Measurements from ENCODE around the gene THRAP3.
"Not testable (repeated sequence)": the region's sequence is repeated elsewhere in the genome, so short reads cannot be mapped to it uniquely, and the experiment has no call there.

THRAP3 gene

DNA sequence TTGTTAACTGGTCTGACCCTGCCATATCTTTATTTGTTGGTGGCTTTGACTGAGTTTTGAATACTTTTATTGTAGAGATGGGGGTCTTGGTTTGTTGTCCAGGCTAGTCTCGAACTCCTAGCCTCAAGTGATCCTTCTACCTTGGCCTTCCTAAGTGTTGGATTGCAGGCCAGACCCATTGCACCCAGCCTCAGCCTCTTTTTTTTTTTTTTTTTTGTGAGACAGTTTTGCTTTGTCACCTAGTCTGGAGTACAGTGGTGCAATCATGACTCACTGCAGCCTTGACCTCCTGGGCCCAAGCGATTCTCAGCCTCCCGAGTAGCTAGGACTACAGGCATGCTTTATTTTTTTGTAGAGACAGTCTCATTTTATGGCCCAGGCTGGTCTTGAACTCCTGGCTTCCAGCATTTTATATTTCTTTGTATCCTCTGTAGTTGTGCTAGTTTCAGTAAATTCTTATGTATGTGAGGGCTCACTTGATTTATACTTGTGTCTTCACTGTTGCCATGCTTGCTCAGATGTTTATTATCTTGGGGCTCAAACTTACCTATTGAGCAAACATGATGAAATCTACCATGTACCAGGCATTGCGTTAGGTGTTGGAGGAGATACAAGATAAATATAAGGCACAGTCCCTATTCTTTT lies 24.1 kb downstream of the THRAP3 start:
- Histone ChIP-seq H3K27ac (ENCODE audit: insufficient read depth, low read depth, low read length, poor library complexity, severe bottlenecking) (no peak overlapping the region), H3K4me3 (ENCODE audit: insufficient read depth, low read depth, low read length) (no peak overlapping the region), H3K4me1 (ENCODE audit: control insufficient read depth, insufficient read depth, low read length) (no peaks in the 10 kb centered on the region), H3K9me3 (ENCODE audit: control insufficient read depth, low read length) (no peaks in the 10 kb centered on the region), H3K36me3 (ENCODE audit: control insufficient read depth, insufficient read depth, low read length) (peaks cover 3% of the 10 kb centered on the region), H3K27me3 (ENCODE audit: control insufficient read depth, insufficient read depth, low read length, poor library complexity, severe bottlenecking) (no peaks in the 10 kb centered on the region)
- 92 to 95% methylated on average over 3 to 4 of the region's 4 CpGs for WGBS, 2 experiments

DNA sequence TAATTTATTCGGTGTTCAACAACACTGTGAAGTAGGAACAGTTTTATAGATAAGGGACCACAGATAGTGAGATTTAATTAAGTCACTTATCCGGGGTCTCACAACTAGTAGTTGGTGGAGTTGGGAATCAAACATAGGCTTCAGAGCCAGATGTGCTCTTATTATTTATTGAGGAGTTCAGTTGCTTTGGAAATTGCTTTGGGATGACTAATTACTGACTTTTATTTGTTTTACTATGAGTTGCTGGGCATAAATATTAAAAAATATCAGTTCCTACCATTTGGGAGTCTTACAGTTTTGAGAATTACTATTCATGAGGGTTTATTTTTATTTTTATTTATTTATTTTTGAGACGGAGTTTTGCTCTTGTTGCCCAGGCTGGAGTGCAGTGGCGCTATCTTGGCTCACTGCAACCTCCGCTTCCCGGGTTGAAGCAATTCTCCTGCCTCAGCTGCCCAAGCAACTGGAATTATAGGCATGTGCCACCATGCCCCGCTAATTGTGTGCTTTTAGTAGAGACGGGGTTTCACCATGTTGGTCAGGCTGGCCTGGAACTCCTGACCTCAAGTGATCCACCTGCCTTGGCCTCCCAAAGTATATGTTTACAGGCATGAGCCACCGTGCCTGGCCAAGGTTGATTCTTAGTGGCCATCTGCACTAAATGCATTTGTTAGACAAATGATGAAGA lies 27.7 kb downstream of the THRAP3 start:
- Histone ChIP-seq H3K36me3 (ENCODE audit: control insufficient read depth, insufficient read depth, low read length) (no peaks in the 10 kb centered on the region), H3K4me1 (ENCODE audit: control insufficient read depth, insufficient read depth, low read length) (no peaks in the 10 kb centered on the region), H3K9me3 (ENCODE audit: control insufficient read depth, low read length) (no peaks in the 10 kb centered on the region), H3K27me3 (ENCODE audit: control insufficient read depth, insufficient read depth, low read length, poor library complexity, severe bottlenecking) (no peaks in the 10 kb centered on the region), H3K27ac (ENCODE audit: insufficient read depth, low read depth, low read length, poor library complexity, severe bottlenecking) (no peak overlapping the region), H3K4me3 (ENCODE audit: insufficient read depth, low read depth, low read length) (no peak overlapping the region)
- WGBS, 2 experiments, result 94 to 95% methylated on average over 9 of the region's 9 CpGs

DNA sequence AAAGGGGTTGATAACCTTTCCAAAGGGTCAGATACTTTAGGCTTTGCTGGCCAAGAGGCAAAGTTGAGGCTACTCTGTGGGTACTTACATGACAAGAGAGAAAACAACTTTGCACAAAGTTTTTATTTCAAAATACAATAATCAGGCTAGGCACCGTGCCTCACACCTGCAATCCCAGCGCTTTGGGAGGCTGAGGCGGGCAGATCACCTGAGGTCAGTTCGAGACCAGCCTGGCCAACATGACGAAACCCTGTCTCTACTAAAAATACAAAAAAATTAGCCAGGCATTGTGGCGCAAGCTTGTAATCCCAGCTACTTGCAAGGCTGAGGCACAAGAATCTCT lies 28.2 kb downstream of the THRAP3 start:
- H3K36me3 ChIP-seq (ENCODE audit: control insufficient read depth, insufficient read depth, low read length); H3K4me1 ChIP-seq (ENCODE audit: control insufficient read depth, insufficient read depth, low read length); H3K27me3 ChIP-seq (ENCODE audit: control insufficient read depth, insufficient read depth, low read length, poor library complexity, severe bottlenecking); H3K27ac ChIP-seq (ENCODE audit: insufficient read depth, low read depth, low read length, poor library complexity, severe bottlenecking); H3K4me3 ChIP-seq (ENCODE audit: insufficient read depth, low read depth, low read length); H3K9me3 ChIP-seq (ENCODE audit: control insufficient read depth, low read length): not testable (repeated sequence)
- 91 to 95% methylated on average over 6 of the region's 6 CpGs for WGBS, 2 experiments

DNA sequence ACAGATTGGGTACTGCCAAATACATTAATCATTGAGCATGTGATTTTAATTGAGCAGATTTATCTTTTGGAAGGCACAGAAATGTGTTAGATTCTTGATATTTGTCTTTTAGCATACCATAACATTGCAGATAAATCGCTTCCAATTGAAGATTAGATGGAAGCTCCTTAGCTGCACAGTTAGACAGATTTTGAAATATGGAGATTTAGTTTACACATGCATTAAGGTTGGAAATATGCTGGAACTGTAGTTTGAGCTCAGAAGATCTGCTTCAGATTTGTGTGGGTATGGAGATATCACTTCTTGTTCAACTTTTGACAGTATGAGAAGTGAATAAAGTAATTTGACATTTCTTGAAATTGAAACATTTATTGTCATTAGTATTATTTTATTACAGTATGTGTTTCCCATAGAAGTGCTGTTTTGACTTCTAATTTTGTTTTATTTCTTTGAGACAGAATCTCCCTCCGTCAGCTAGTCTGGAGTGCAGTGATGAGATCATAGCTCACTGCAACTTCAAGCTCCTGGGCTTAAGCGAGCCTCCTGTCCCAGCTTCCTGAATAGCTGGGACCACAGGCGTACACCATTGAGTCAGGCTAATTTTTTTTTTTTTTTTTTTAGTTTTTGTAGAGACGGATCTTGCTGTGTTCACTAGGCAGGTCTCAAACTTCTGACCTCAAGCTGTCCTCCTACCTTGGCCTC lies 29.1 kb downstream of the THRAP3 start:
- Histone ChIP-seq H3K4me3 (ENCODE audit: insufficient read depth, low read depth, low read length) (no peak overlapping the region), H3K27ac (ENCODE audit: insufficient read depth, low read depth, low read length, poor library complexity, severe bottlenecking) (no peak overlapping the region), H3K27me3 (ENCODE audit: control insufficient read depth, insufficient read depth, low read length, poor library complexity, severe bottlenecking) (no peaks in the 10 kb centered on the region), H3K36me3 (ENCODE audit: control insufficient read depth, insufficient read depth, low read length) (no peaks in the 10 kb centered on the region), H3K9me3 (ENCODE audit: control insufficient read depth, low read length) (no peaks in the 10 kb centered on the region), H3K4me1 (ENCODE audit: control insufficient read depth, insufficient read depth, low read length) (no peaks in the 10 kb centered on the region)
- WGBS, 2 experiments, result 92 to 100% methylated on average over 4 to 5 of the region's 5 CpGs

DNA sequence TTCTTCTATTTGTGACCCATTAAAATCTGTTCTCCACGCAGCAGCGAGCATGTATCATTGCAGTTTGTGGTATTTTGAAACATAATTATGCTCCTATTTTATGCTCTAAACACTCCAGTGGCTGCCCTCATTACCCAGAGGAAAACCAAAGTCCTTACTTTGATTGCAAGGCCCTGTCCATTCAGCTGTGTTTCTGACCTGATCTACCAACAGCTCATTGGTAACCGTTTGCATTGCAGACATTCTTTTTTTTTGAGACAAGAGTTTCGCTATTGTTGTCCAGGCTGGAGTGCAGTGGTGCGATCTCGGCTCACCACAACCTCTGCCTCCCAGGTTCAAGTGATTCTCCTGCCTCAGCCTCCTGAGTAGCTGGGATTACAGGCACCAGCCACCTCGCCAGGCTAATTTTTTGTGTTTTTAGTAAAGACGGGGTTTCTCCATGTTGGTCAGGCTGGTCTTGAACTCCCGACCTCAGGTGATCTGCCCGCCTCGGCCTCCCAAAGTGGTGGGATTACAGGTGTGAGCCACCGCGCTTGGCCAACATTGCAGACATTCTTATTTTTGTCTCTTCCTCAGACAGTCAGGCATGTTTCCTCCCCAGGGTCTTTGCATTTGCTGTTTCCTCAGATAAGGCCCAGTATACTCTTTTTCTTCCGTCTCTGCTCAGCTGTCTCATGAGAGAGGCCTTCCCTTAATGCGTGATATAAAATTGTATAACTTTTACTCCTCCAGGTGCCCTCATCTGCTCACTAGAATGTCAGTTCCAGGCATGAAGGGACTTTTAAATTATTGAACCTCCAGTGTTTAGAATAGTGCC lies 32.5 kb downstream of the THRAP3 start:
- H3K4me1 ChIP-seq (ENCODE audit: control insufficient read depth, insufficient read depth, low read length), result no peaks in the 10 kb centered on the region
- peaks cover 5% of the 10 kb centered on the region for H3K36me3 ChIP-seq (ENCODE audit: control insufficient read depth, insufficient read depth, low read length)
- no peak overlapping the region for H3K4me3 ChIP-seq (ENCODE audit: insufficient read depth, low read depth, low read length)
- H3K27ac ChIP-seq (ENCODE audit: insufficient read depth, low read depth, low read length, poor library complexity, severe bottlenecking), result no peak overlapping the region
- H3K9me3 ChIP-seq (ENCODE audit: control insufficient read depth, low read length), result no peaks in the 10 kb centered on the region
- 81% methylated on average over 15 of the region's 15 CpGs for WGBS, 2 experiments
- no peaks in the 10 kb centered on the region for H3K27me3 ChIP-seq (ENCODE audit: control insufficient read depth, insufficient read depth, low read length, poor library complexity, severe bottlenecking)

DNA sequence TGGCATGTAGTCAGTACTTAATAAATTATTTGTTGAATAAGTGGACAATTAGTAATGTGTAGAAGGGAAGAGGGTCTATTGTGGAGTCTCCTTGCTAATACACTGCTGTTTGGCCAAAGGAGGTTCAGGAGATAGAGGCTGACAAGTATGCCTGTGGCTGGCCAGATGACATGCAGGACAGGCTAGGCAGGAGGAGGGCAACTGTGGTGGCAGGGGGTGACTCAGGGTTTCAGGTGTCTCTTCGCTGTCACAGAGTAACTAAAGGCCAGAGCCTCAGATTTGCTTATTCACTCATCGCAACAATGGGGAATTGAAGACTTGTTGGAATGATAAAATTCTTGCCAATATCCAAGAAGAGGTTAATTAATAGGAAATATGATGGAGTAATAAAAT lies 33.1 kb downstream of the THRAP3 start:
- Histone ChIP-seq H3K27me3 (ENCODE audit: control insufficient read depth, insufficient read depth, low read length, poor library complexity, severe bottlenecking) (no peaks in the 10 kb centered on the region), H3K4me3 (ENCODE audit: insufficient read depth, low read depth, low read length) (no peak overlapping the region), H3K36me3 (ENCODE audit: control insufficient read depth, insufficient read depth, low read length) (peaks cover 5% of the 10 kb centered on the region), H3K27ac (ENCODE audit: insufficient read depth, low read depth, low read length, poor library complexity, severe bottlenecking) (no peak overlapping the region), H3K4me1 (ENCODE audit: control insufficient read depth, insufficient read depth, low read length) (no peaks in the 10 kb centered on the region), H3K9me3 (ENCODE audit: control insufficient read depth, low read length) (no peaks in the 10 kb centered on the region)
- WGBS, 2 experiments, result 95% methylated on average over 2 of the region's 2 CpGs

DNA sequence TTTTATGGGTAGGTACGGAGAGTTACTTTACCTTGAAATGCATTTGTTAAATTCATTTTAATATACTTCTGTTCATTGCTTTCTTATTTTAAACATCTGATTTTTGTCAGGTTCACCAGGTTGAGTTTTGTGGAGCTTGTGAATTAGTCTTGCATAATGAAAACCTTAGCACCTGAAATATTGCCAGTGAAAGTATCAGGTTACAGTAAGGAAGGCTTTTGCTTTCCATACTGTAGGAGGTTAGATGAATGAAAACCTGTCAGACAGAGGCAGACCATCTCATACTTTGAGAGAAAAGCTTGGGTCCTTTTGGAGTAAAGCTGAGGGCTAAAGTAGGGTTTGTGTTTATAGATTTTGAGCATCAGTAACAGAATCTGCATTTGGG lies 34.7 kb downstream of the THRAP3 start:
- no peak overlapping the region for H3K27ac ChIP-seq (ENCODE audit: insufficient read depth, low read depth, low read length, poor library complexity, severe bottlenecking)

DNA sequence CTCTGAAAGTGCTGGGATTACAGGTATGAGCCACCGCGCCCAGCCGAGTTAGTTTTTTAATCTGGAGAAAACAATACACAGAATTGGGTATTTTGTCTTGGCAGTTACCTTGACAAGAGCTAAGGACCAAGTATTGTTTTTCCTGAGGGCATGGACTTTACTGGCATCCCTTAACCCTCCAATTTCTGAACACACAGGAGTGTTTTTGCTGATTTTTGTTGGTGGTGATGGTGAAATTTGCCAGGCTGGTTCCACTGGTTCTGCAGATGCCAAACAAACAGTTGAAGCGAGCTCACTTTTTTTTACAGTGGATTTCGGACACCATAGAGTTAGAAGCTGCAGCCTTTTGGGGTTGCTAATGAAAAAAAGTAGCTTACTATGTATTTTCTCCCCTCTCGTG lies 44.7 kb downstream of the THRAP3 start:
- Histone ChIP-seq H3K36me3 (ENCODE audit: control insufficient read depth, insufficient read depth, low read length) (no peaks in the 10 kb centered on the region), H3K9me3 (ENCODE audit: control insufficient read depth, low read length) (no peaks in the 10 kb centered on the region), H3K4me1 (ENCODE audit: control insufficient read depth, insufficient read depth, low read length) (no peaks in the 10 kb centered on the region), H3K27me3 (ENCODE audit: control insufficient read depth, insufficient read depth, low read length, poor library complexity, severe bottlenecking) (no peaks in the 10 kb centered on the region), H3K4me3 (ENCODE audit: insufficient read depth, low read depth, low read length) (no peak overlapping the region), H3K27ac (ENCODE audit: insufficient read depth, low read depth, low read length, poor library complexity, severe bottlenecking) (no peak overlapping the region)
- WGBS, 2 experiments, result 94 to 95% methylated on average over 6 of the region's 6 CpGs

More for the DNA sequence above, 34.7 kb downstream of the THRAP3 start:
- no peak overlapping the region for H3K4me3 ChIP-seq (ENCODE audit: insufficient read depth, low read depth, low read length)
- H3K4me1 ChIP-seq (ENCODE audit: control insufficient read depth, insufficient read depth, low read length), result no peaks in the 10 kb centered on the region
- no peaks in the 10 kb centered on the region for H3K27me3 ChIP-seq (ENCODE audit: control insufficient read depth, insufficient read depth, low read length, poor library complexity, severe bottlenecking)
- H3K36me3 ChIP-seq (ENCODE audit: control insufficient read depth, insufficient read depth, low read length), result peaks cover 5% of the 10 kb centered on the region
- WGBS, 2 experiments, result 100% methylated on average over 1 of the region's 1 CpG; no CpG with 5 or more reads in 1 of the 2 experiments
- H3K9me3 ChIP-seq (ENCODE audit: control insufficient read depth, low read length), result no peaks in the 10 kb centered on the region

DNA sequence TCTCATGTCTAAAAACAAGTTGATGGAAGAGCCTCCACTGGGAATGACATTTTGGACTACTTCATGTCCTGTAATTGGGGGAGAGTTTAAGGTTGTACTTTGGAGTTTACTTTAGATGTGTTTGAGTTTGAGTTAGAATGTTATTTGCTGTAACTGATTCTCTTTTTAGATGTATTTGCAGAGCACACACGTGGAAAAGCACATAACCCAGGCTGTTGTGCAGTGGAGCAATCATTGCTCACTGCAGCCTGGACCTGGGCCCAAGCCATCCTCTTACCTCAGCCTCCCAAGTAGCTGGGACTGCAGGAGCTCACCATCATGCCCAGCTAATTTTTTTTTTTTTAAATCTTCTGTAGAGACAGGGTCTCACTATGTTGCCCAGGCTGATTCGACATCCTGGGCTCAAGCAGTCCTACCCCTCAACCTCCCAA lies 45.2 kb downstream of the THRAP3 start:
- 93 to 95% methylated on average over 2 of the region's 2 CpGs for WGBS, 2 experiments
- no peaks in the 10 kb centered on the region for H3K9me3 ChIP-seq (ENCODE audit: control insufficient read depth, low read length)
- no peaks in the 10 kb centered on the region for H3K36me3 ChIP-seq (ENCODE audit: control insufficient read depth, insufficient read depth, low read length)
- no peaks in the 10 kb centered on the region for H3K27me3 ChIP-seq (ENCODE audit: control insufficient read depth, insufficient read depth, low read length, poor library complexity, severe bottlenecking)
- no peak overlapping the region for H3K4me3 ChIP-seq (ENCODE audit: insufficient read depth, low read depth, low read length)
- no peak overlapping the region for H3K27ac ChIP-seq (ENCODE audit: insufficient read depth, low read depth, low read length, poor library complexity, severe bottlenecking)
- no peaks in the 10 kb centered on the region for H3K4me1 ChIP-seq (ENCODE audit: control insufficient read depth, insufficient read depth, low read length)

DNA sequence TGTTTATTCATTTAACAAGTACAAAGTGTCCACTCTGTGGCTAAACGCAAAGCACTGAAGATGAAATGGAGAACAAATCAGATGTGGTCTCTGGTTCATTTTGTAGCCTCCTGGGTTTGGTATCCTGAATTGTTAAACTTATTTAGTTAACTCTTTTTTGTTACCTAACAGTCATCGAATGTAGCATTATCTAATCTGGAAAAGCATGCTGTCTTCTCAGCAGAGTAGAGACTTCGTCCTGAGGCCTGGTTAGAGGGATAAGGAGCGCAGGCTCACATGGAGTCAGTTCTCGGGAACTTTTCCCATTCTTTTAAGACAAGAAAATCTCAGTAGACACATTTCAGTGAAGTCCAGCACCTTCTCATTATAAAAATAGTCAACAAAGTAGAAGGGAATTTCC lies 48.8 kb downstream of the THRAP3 start:
- no peak overlapping the region for H3K4me3 ChIP-seq (ENCODE audit: insufficient read depth, low read depth, low read length)
- no peaks in the 10 kb centered on the region for H3K9me3 ChIP-seq (ENCODE audit: control insufficient read depth, low read length)
- H3K27ac ChIP-seq (ENCODE audit: insufficient read depth, low read depth, low read length, poor library complexity, severe bottlenecking), result no peak overlapping the region
- 97% methylated on average over 5 of the region's 5 CpGs for WGBS, 2 experiments
- no peaks in the 10 kb centered on the region for H3K36me3 ChIP-seq (ENCODE audit: control insufficient read depth, insufficient read depth, low read length)
- H3K27me3 ChIP-seq (ENCODE audit: control insufficient read depth, insufficient read depth, low read length, poor library complexity, severe bottlenecking), result no peaks in the 10 kb centered on the region
- H3K4me1 ChIP-seq (ENCODE audit: control insufficient read depth, insufficient read depth, low read length), result no peaks in the 10 kb centered on the region

Data from ectodermal cell (in vitro differentiated cells).